GM23338 (cell line): ENCODE measurements around the gene CAMKK2. TPM values are rescaled to one million over a fixed set of nuclear protein-coding genes. Genes with fewer than 3 reads are reported as not detected.

ENCODE experiments used
- ATAC-seq: fragments of 200-7000 bp; cut with Tn5 transposase; 3 replicates; pipeline ENCODE4 v1.9.1; 2020
- DNase-seq: peaks from one replicate; pipeline ENCODE4 v3.0.0-alpha.2; 2015; ENCODE audit warnings: low spot score
- H2AFZ ChIP-seq: fragments of 200-600 bp; sonication (generic); 2 replicates; pipeline ENCODE4 v1.8.0; 2016; ENCODE audit warnings: antibody characterized with exemption, mild to moderate bottlenecking, moderate library complexity
- H3F3A ChIP-seq: fragments of 200-600 bp; sonication (generic); replicated peaks from 2 replicates; pipeline ENCODE4 v1.8.0; 2017; ENCODE audit warnings: antibody characterized with exemption, mixed run types, low read depth
- H3K27ac ChIP-seq: fragments of 200-600 bp; sonication (generic); 2 replicates; pipeline ENCODE4 v1.6.1; 2016; ENCODE audit warnings: low read depth
- H3K27me3 ChIP-seq: fragments of 200-600 bp; sonication (generic); 2 replicates; pipeline ENCODE4 v1.8.0; 2016; ENCODE audit warnings: mild to moderate bottlenecking, mixed run types, moderate library complexity; ENCODE audit not compliant: insufficient read depth
- H3K36me3 ChIP-seq: fragments of 200-600 bp; sonication (generic); 2 replicates; pipeline ENCODE4 v1.8.0; 2016; ENCODE audit warnings: mild to moderate bottlenecking; ENCODE audit not compliant: insufficient read depth
- H3K4me1 ChIP-seq: fragments of 200-600 bp; sonication (generic); 2 replicates; pipeline ENCODE4 v1.8.0; 2016; ENCODE audit warnings: mild to moderate bottlenecking, moderate library complexity; ENCODE audit not compliant: insufficient read depth
- H3K4me2 ChIP-seq: fragments of 200-600 bp; sonication (generic); 2 replicates; pipeline ENCODE4 v1.7.1; 2017; ENCODE audit warnings: mixed run types
- H3K4me3 ChIP-seq: fragments of 200-600 bp; sonication (generic); 2 replicates; pipeline ENCODE4 v1.6.1; 2016; ENCODE audit warnings: mixed run types
- H3K79me2 ChIP-seq: fragments of 200-600 bp; sonication (generic); replicated peaks from 2 replicates; pipeline ENCODE4 v1.8.0; 2017; ENCODE audit warnings: mild to moderate bottlenecking; ENCODE audit not compliant: insufficient read depth
- H3K9me2 ChIP-seq: fragments of 200-600 bp; sonication (generic); 2 replicates; pipeline ENCODE4 v1.8.0; 2017; ENCODE audit not compliant: insufficient read depth
- H4K20me1 ChIP-seq: fragments of 200-600 bp; sonication (generic); replicated peaks from 2 replicates; pipeline ENCODE4 v1.8.0; 2017; ENCODE audit warnings: mild to moderate bottlenecking; ENCODE audit not compliant: insufficient read depth
- H3K27ac Mint-ChIP-seq: 2 replicates; pipeline ENCODE4 v1.8.0; 2020; ENCODE audit warnings: inconsistent platforms, mild to moderate bottlenecking, moderate library complexity, mixed read lengths
- H3K27me3 Mint-ChIP-seq: 3 replicates; pipeline ENCODE4 v1.8.0; 2022; ENCODE audit warnings: low read depth, mild to moderate bottlenecking, moderate library complexity, mixed read lengths, inconsistent platforms; ENCODE audit not compliant: insufficient read depth, poor library complexity
- H3K36me3 Mint-ChIP-seq: 3 replicates; pipeline ENCODE4 v1.8.0; 2021; ENCODE audit warnings: low read depth, mild to moderate bottlenecking, inconsistent platforms, moderate library complexity, mixed read lengths
- H3K4me1 Mint-ChIP-seq: 3 replicates; pipeline ENCODE4 v1.8.0; 2020; ENCODE audit warnings: mild to moderate bottlenecking, inconsistent platforms, mixed read lengths
- H3K4me3 Mint-ChIP-seq: 3 replicates; pipeline ENCODE4 v1.8.0; 2021; ENCODE audit warnings: moderate library complexity, mild to moderate bottlenecking, inconsistent platforms, mixed read lengths
- H3K9me3 Mint-ChIP-seq: 3 replicates; pipeline ENCODE4 v1.8.0; 2020; ENCODE audit warnings: moderate library complexity, mild to moderate bottlenecking, inconsistent platforms, mixed read lengths
- EZH2phosphoT487 ChIP-seq: fragments of 200-600 bp; sonication (generic); IDR thresholded peaks from one replicate; pipeline ENCODE4 v1.8.1; 2018; ENCODE audit warnings: antibody characterized with exemption; ENCODE audit not compliant: unreplicated experiment
- NANOG ChIP-seq: IDR thresholded peaks from 2 replicates; pipeline ENCODE4 v1.6.1; 2016; ENCODE audit warnings: antibody characterized with exemption, borderline replicate concordance
- POLR2AphosphoS5 ChIP-seq: IDR thresholded peaks from 2 replicates; pipeline ENCODE4 v1.6.1; 2016; ENCODE audit warnings: antibody characterized with exemption, low read depth
- STAT1 ChIP-seq: IDR thresholded peaks from one replicate; pipeline ENCODE4 v1.6.1; 2016; ENCODE audit warnings: antibody characterized with exemption; ENCODE audit not compliant: unreplicated experiment
- polyA plus RNA-seq: library from polyadenylated mRNA; unstranded; fragments of >200 nt; fragmentation: Nextera tagmentation; extraction: Ambion mirVana; gene quantifications from 2 replicates; pipeline ENCODE4 v1.2.1, GENCODE V29; 2016
- total RNA-seq: library from RNA; depleted of rRNA; stranded (reverse); fragments of >200 nt; shearing (Covaris generic); gene quantifications from 2 replicates; pipeline ENCODE4 v1.2.3, GENCODE V29; 2014
- TF ChIP-seq, protein P1 (sequence below): fragments of 250-450 bp; sonication (Bioruptor Pico); IDR thresholded peaks from 2 replicates; pipeline ENCODE4 v1.5.0; 2020; ENCODE audit warnings: mild to moderate bottlenecking, moderate library complexity
- TF ChIP-seq, protein P2 (sequence below), 2 experiments: fragments of 200-600 bp in 1 of 2; sonication (generic) in 1 of 2; conservative IDR thresholded peaks; 2 replicates each; pipeline versions ENCODE4 v1.5.1 to v1.6.1; 2016 to 2017; ENCODE audit warnings: antibody characterized with exemption in 2 of 2, low read depth in 2 of 2, mild to moderate bottlenecking in 2 of 2, moderate library complexity in 1 of 2

CAMKK2 gene
- total and polyA plus RNA-seq, 2 experiments from 2014 or later = 10.3 to 26.4 TPM

DNA sequence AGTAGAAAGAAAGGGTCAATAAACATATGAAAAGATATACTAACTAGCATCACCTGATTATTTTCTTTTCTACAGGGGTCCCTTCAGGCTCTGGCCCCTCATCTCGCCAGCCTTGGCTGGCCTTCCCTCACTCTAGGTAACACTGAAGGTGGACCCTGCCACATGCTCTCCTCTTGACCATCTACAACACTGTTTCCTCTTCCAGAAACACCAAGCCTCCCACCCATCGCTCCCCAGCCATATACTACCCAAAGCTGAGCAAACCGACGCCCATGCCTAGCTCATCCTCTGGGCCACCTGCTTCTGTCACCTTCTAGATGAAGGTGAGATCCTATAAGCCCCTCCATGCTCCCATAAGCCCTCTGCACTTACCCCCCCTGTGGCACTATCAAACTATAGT lies 40.9 kb upstream of the CAMKK2 start (continued):
- TF ChIP-seq, protein P1, sequence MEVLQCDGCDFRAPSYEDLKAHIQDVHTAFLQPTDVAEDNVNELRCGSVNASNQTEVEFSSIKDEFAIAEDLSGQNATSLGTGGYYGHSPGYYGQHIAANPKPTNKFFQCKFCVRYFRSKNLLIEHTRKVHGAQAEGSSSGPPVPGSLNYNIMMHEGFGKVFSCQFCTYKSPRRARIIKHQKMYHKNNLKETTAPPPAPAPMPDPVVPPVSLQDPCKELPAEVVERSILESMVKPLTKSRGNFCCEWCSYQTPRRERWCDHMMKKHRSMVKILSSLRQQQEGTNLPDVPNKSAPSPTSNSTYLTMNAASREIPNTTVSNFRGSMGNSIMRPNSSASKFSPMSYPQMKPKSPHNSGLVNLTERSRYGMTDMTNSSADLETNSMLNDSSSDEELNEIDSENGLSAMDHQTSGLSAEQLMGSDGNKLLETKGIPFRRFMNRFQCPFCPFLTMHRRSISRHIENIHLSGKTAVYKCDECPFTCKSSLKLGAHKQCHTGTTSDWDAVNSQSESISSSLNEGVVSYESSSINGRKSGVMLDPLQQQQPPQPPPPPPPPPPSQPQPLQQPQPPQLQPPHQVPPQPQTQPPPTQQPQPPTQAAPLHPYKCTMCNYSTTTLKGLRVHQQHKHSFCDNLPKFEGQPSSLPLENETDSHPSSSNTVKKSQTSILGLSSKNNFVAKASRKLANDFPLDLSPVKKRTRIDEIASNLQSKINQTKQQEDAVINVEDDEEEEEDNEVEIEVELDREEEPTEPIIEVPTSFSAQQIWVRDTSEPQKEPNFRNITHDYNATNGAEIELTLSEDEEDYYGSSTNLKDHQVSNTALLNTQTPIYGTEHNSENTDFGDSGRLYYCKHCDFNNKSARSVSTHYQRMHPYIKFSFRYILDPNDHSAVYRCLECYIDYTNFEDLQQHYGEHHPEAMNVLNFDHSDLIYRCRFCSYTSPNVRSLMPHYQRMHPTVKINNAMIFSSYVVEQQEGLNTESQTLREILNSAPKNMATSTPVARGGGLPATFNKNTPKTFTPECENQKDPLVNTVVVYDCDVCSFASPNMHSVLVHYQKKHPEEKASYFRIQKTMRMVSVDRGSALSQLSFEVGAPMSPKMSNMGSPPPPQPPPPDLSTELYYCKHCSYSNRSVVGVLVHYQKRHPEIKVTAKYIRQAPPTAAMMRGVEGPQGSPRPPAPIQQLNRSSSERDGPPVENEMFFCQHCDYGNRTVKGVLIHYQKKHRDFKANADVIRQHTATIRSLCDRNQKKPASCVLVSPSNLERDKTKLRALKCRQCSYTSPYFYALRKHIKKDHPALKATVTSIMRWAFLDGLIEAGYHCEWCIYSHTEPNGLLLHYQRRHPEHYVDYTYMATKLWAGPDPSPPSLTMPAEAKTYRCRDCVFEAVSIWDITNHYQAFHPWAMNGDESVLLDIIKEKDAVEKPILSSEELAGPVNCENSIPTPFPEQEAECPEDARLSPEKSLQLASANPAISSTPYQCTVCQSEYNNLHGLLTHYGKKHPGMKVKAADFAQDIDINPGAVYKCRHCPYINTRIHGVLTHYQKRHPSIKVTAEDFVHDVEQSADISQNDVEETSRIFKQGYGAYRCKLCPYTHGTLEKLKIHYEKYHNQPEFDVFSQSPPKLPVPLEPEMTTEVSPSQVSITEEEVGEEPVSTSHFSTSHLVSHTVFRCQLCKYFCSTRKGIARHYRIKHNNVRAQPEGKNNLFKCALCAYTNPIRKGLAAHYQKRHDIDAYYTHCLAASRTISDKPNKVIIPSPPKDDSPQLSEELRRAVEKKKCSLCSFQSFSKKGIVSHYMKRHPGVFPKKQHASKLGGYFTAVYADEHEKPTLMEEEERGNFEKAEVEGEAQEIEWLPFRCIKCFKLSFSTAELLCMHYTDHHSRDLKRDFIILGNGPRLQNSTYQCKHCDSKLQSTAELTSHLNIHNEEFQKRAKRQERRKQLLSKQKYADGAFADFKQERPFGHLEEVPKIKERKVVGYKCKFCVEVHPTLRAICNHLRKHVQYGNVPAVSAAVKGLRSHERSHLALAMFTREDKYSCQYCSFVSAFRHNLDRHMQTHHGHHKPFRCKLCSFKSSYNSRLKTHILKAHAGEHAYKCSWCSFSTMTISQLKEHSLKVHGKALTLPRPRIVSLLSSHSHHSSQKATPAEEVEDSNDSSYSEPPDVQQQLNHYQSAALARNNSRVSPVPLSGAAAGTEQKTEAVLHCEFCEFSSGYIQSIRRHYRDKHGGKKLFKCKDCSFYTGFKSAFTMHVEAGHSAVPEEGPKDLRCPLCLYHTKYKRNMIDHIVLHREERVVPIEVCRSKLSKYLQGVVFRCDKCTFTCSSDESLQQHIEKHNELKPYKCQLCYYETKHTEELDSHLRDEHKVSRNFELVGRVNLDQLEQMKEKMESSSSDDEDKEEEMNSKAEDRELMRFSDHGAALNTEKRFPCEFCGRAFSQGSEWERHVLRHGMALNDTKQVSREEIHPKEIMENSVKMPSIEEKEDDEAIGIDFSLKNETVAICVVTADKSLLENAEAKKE = no peak
- TF ChIP-seq POLR2AphosphoS5 (no peak), STAT1 (no peak), NANOG (no peak), EZH2phosphoT487 (no peak)

DNA sequence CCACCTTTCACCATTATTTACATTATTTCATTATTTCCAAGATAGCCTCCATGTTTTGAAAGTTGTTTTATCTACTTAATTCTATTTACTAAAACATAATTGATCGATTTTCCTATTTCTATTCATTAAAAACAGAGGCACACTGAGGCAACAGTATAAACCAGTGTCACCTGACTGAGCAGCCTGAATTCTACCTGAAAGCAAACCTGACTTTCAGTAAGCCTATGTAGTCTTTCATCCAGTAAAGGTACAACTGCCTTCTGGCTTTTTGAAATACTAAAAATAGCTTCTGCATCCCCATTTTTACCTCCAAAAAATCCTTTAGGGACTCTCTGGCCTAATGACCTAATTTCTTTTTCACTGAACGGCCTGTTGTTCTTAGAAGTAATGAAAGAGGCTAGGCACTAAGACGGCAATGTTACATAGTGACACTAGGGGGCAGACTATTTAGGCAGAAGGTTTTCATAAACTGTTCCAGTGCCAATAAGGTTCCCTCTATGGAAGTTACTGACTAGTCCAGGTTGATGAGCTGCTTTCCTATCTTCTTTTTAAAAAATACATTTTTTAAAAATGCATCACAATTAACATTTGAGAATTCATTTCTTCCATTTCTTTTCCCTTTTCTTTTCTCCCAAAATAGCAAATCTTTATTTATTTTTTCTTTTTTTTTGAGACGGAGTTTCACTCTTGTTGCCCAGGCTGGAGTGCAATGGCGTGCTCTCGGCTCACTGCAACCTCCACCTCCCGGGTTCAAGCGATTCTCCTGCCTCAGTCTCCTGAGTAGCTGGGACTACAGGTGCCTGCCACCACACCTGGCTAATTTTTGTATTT lies 38.2 kb upstream of the CAMKK2 start:
- H3K9me2 ChIP-seq = no peaks in the 10 kb centered on the region
- peaks cover 76% of the 10 kb centered on the region for H3K36me3 Mint-ChIP-seq
- no peak overlapping the region for H2AFZ ChIP-seq
- peak; percentile 86 for DNase-seq
- peaks cover 4% of the 10 kb centered on the region; the same call in 1 of the 3 replicates for H3K4me1 Mint-ChIP-seq
- H3K79me2 ChIP-seq = no peaks in the 10 kb centered on the region
- H3K9me3 Mint-ChIP-seq = no peaks in the 10 kb centered on the region
- no peaks in the 10 kb centered on the region for H3K27me3 Mint-ChIP-seq
- H3K27ac Mint-ChIP-seq = no peak overlapping the region
- H3K4me2 ChIP-seq = no peak overlapping the region
- H3K36me3 ChIP-seq = peaks cover 54% of the 10 kb centered on the region
- H3K4me3 ChIP-seq = no peak overlapping the region
- TF ChIP-seq POLR2AphosphoS5 = no peak
- TF ChIP-seq, protein P2, sequence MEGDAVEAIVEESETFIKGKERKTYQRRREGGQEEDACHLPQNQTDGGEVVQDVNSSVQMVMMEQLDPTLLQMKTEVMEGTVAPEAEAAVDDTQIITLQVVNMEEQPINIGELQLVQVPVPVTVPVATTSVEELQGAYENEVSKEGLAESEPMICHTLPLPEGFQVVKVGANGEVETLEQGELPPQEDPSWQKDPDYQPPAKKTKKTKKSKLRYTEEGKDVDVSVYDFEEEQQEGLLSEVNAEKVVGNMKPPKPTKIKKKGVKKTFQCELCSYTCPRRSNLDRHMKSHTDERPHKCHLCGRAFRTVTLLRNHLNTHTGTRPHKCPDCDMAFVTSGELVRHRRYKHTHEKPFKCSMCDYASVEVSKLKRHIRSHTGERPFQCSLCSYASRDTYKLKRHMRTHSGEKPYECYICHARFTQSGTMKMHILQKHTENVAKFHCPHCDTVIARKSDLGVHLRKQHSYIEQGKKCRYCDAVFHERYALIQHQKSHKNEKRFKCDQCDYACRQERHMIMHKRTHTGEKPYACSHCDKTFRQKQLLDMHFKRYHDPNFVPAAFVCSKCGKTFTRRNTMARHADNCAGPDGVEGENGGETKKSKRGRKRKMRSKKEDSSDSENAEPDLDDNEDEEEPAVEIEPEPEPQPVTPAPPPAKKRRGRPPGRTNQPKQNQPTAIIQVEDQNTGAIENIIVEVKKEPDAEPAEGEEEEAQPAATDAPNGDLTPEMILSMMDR (conservative IDR thresholded peaks at IDR 0.05; ENCODE audit: low read depth in 2 of 2) = peak; percentile 83 to 93
- H4K20me1 ChIP-seq = peaks cover 3% of the 10 kb centered on the region; the same call in 1 of the 2 replicates
- ATAC-seq = peak; percentile 91
- no peak overlapping the region for H3K27ac ChIP-seq
- H3K4me1 ChIP-seq = 0 out of 2 replicates have a peak, but pooled peaks cover 4% of the 10 kb centered on the region
- no peak overlapping the region for H3K4me3 Mint-ChIP-seq
- no peaks in the 10 kb centered on the region for H3K27me3 ChIP-seq
- 0 out of 2 replicates have a peak, but pooled peaks cover 4% of the 10 kb centered on the region for H3F3A ChIP-seq
